ENCODE results near the gene CAMKK1. TPM values are rescaled to one million over a fixed set of nuclear protein-coding genes. Genes with fewer than 3 reads are reported as not detected.

Gene CAMKK1
- polyA plus RNA-seq, 1 donor (not counting 4 experiments of a cell fraction or from before 2014, with no cell fraction given) = 2.5 TPM

DNA sequence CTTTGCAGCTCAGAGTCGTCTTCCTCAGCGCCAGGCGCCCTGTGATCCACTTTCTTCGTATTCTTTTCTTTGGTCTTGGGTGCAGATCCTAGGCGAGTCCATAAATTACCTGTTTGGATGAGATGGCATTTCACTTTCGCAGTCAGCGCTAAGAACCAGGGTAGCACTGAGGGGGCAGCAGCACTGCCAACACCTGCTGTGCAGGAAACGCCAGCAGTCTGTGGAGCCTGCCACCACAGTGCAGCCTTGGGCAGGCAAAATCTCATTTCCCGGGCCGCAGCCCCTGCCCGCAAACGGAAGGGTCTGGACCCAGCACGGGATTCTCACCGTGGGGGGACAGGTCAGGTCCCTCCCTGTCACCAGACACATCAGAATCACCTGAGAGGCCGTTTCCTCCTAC is 79.7 kb downstream of the CAMKK1 start:
- peaks cover 0 to 28% of the 10 kb centered on the region in 2 experiments for H3K36me3 ChIP-seq (ENCODE audit: control insufficient read depth in 2 of 2, extremely low read depth in 1 of 2, insufficient read depth in 2 of 2, low read length in 2 of 2)
- dilution Hi-C loops (cut with MboI; ENCODE audit: extremely low pct_ligation_motif_present, low sequenced_read_pairs) = no loop called here
- TF ChIP-seq EZH2 (IDR thresholded peaks at IDR 0.05; ENCODE audit: low read length) = no peak
- TF ChIP-seq, protein P1, sequence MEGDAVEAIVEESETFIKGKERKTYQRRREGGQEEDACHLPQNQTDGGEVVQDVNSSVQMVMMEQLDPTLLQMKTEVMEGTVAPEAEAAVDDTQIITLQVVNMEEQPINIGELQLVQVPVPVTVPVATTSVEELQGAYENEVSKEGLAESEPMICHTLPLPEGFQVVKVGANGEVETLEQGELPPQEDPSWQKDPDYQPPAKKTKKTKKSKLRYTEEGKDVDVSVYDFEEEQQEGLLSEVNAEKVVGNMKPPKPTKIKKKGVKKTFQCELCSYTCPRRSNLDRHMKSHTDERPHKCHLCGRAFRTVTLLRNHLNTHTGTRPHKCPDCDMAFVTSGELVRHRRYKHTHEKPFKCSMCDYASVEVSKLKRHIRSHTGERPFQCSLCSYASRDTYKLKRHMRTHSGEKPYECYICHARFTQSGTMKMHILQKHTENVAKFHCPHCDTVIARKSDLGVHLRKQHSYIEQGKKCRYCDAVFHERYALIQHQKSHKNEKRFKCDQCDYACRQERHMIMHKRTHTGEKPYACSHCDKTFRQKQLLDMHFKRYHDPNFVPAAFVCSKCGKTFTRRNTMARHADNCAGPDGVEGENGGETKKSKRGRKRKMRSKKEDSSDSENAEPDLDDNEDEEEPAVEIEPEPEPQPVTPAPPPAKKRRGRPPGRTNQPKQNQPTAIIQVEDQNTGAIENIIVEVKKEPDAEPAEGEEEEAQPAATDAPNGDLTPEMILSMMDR (optimal IDR thresholded peaks at IDR 0.05 in 1 of 3, IDR thresholded peaks at IDR 0.05 in 1 of 3, conservative IDR thresholded peaks at IDR 0.05 in 1 of 3; ENCODE audit: extremely low read depth in 1 of 3, insufficient read depth in 2 of 3, low read length in 3 of 3) = no peak

DNA sequence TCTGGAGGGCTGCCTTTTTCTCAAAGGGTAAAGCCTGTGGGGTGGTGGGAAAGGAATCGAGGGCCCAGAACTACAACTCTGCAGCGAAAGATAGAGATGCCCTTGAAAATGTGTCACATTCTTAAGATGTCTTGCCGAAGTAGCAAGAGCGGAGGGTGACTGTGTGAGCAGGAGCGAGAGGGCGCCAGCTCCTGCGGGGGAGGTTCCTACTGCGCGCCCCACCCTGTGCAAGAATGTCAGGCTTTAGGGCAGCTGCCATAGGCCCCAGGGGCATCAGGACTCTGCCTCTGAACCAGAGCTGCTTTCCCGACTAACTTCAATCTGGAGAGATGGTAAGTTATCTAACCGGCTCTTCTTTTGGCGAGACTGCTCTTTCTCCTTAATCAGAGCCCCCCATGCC is 80.1 kb downstream of the CAMKK1 start:
- dilution Hi-C loops (cut with MboI; ENCODE audit: extremely low pct_ligation_motif_present, low sequenced_read_pairs) = no loop called here
- H2AFZ ChIP-seq (ENCODE audit: control insufficient read depth, low read length) = no peak overlapping the region
- H4K20me1 ChIP-seq (ENCODE audit: control insufficient read depth, extremely low read depth, insufficient read depth, low read length) = no peaks in the 10 kb centered on the region
- TF ChIP-seq EZH2 (IDR thresholded peaks at IDR 0.05; ENCODE audit: low read length) = no peak
- TF ChIP-seq, protein P1 (optimal IDR thresholded peaks at IDR 0.05 in 1 of 3, IDR thresholded peaks at IDR 0.05 in 1 of 3, conservative IDR thresholded peaks at IDR 0.05 in 1 of 3; ENCODE audit: extremely low read depth in 1 of 3, insufficient read depth in 2 of 3, low read length in 3 of 3) = peak in 1 of 3 experiments; percentile 43
- H3K4me2 ChIP-seq (ENCODE audit: control insufficient read depth, extremely low read depth, insufficient read depth, low read depth, low read length) = peak overlapping the region; percentile 76
- H3K4me1 ChIP-seq (ENCODE audit: control insufficient read depth, extremely low read depth, insufficient read depth, low read length) = peaks cover 38% of the 10 kb centered on the region
- peak overlapping the region in 2 of 3 experiments; percentile 28 to 56 for H3K4me3 ChIP-seq (ENCODE audit: control insufficient read depth in 2 of 3, extremely low read depth in 1 of 3, insufficient read depth in 2 of 3, low read depth in 1 of 3, low read length in 3 of 3)
- H3K36me3 ChIP-seq (ENCODE audit: control insufficient read depth in 2 of 2, extremely low read depth in 1 of 2, insufficient read depth in 2 of 2, low read length in 2 of 2) = peaks cover 0 to 24% of the 10 kb centered on the region in 2 experiments
- no peaks in the 10 kb centered on the region for H3K9me3 ChIP-seq (ENCODE audit: control insufficient read depth, low read depth, low read length)
- DNase-seq (ENCODE audit: low read depth, low spot score) (peak; percentile 50), FAIRE-seq (peak; percentile 9)
- peak overlapping the region; percentile 82 for H3K27ac ChIP-seq (ENCODE audit: control insufficient read depth, insufficient read depth, low read length)
- H3K79me2 ChIP-seq (ENCODE audit: control insufficient read depth, insufficient read depth, low read length) = no peaks in the 10 kb centered on the region
- peak overlapping the region; percentile 62 for H3K9ac ChIP-seq (ENCODE audit: control insufficient read depth, extremely low read depth, insufficient read depth, low read length)
- no peaks in the 10 kb centered on the region for H3K9me1 ChIP-seq (ENCODE audit: control insufficient read depth, extremely low read depth, insufficient read depth, low read length)
- H3K27me3 ChIP-seq (ENCODE audit: control insufficient read depth, extremely low read depth, insufficient read depth, low read length) = no peaks in the 10 kb centered on the region

More for the DNA sequence above, 79.7 kb downstream of the CAMKK1 start:
- Histone ChIP-seq H3K27ac (ENCODE audit: control insufficient read depth, insufficient read depth, low read length) (peak overlapping the region; percentile 82), H3K27me3 (ENCODE audit: control insufficient read depth, extremely low read depth, insufficient read depth, low read length) (no peaks in the 10 kb centered on the region), H3K9me3 (ENCODE audit: control insufficient read depth, low read depth, low read length) (no peaks in the 10 kb centered on the region), H4K20me1 (ENCODE audit: control insufficient read depth, extremely low read depth, insufficient read depth, low read length) (no peaks in the 10 kb centered on the region), H3K9ac (ENCODE audit: control insufficient read depth, extremely low read depth, insufficient read depth, low read length) (peak overlapping the region; percentile 62), H3K4me2 (ENCODE audit: control insufficient read depth, extremely low read depth, insufficient read depth, low read depth, low read length) (peak overlapping the region; percentile 76), H3K4me3 (ENCODE audit: control insufficient read depth in 2 of 3, extremely low read depth in 1 of 3, insufficient read depth in 2 of 3, low read depth in 1 of 3, low read length in 3 of 3) (peak overlapping the region in 2 of 3 experiments; percentile 28 to 56), H3K9me1 (ENCODE audit: control insufficient read depth, extremely low read depth, insufficient read depth, low read length) (no peaks in the 10 kb centered on the region), H3K4me1 (ENCODE audit: control insufficient read depth, extremely low read depth, insufficient read depth, low read length) (peaks cover 34% of the 10 kb centered on the region), H3K79me2 (ENCODE audit: control insufficient read depth, insufficient read depth, low read length) (no peaks in the 10 kb centered on the region), H2AFZ (ENCODE audit: control insufficient read depth, low read length) (no peak overlapping the region)
- DNase-seq (ENCODE audit: low read depth, low spot score) (peak; percentile 9), FAIRE-seq (no peak)

All from keratinocyte (primary cell).